Measurements from ENCODE around the gene SMURF2.
A peak's percentile ranks its signal among the peaks of the same experiment; 100 is the strongest.

The SMURF2 gene

GRCh38 chr17:64515829-64516228 lies 146.3 kb downstream of the SMURF2 start:
- Histone ChIP-seq H3K9ac (no peak overlapping the region), H3K4me2 (no peak overlapping the region), H3K4me1 (ENCODE audit: low read depth, poor library complexity, severe bottlenecking) (no peaks in the 10 kb centered on the region), H3K27me3 (ENCODE audit: insufficient read depth, low read depth) (no peaks in the 10 kb centered on the region), H4K20me1 (ENCODE audit: insufficient read depth) (no peaks in the 10 kb centered on the region), H3K27ac (no peak overlapping the region), H3K4me3 (IDR thresholded peaks at IDR 0.05; ENCODE audit: insufficient read depth, low read depth, low read length) (no peak overlapping the region), H2AFZ (ENCODE audit: low read depth) (no peak overlapping the region), H3K79me2 (ENCODE audit: insufficient read depth, low read depth) (no peaks in the 10 kb centered on the region), H3K36me3 (ENCODE audit: insufficient read depth) (no peaks in the 10 kb centered on the region; the same call in 1 of the 2 replicates)
- TF ChIP-seq, protein P1, sequence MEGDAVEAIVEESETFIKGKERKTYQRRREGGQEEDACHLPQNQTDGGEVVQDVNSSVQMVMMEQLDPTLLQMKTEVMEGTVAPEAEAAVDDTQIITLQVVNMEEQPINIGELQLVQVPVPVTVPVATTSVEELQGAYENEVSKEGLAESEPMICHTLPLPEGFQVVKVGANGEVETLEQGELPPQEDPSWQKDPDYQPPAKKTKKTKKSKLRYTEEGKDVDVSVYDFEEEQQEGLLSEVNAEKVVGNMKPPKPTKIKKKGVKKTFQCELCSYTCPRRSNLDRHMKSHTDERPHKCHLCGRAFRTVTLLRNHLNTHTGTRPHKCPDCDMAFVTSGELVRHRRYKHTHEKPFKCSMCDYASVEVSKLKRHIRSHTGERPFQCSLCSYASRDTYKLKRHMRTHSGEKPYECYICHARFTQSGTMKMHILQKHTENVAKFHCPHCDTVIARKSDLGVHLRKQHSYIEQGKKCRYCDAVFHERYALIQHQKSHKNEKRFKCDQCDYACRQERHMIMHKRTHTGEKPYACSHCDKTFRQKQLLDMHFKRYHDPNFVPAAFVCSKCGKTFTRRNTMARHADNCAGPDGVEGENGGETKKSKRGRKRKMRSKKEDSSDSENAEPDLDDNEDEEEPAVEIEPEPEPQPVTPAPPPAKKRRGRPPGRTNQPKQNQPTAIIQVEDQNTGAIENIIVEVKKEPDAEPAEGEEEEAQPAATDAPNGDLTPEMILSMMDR (conservative IDR thresholded peaks at IDR 0.05; ENCODE audit: low read depth, low read length): no peak

DNA sequence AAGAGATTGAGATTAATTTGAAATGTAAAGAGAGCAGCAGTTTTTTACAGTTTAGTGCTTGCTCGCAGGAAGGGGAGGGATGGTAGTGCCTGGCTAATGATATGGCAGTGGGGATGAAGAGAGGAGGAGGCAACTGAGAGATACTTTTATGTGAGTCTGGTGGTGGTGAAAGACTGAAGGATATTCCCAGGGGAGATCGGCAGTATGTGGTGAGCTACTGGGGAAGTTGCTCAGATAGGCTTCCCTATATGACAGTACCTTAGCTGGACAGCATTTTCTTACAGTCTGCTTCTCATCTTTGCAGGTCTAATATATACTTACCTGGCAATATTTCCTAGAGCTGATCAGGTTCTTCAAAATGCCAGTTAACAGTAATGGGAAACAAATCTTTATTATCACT lies 146.7 kb downstream of the SMURF2 start:
- TF ChIP-seq, protein P1 (conservative IDR thresholded peaks at IDR 0.05; ENCODE audit: low read depth, low read length): no peak
- no peaks in the 10 kb centered on the region for H3K27me3 ChIP-seq (ENCODE audit: insufficient read depth, low read depth)
- no peaks in the 10 kb centered on the region for H4K20me1 ChIP-seq (ENCODE audit: insufficient read depth)
- H3K9ac ChIP-seq: no peak overlapping the region
- H3K36me3 ChIP-seq (ENCODE audit: insufficient read depth): no peaks in the 10 kb centered on the region
- no peak overlapping the region for H3K4me2 ChIP-seq
- no peak overlapping the region for H3K27ac ChIP-seq
- no peaks in the 10 kb centered on the region for H3K4me1 ChIP-seq (ENCODE audit: low read depth, poor library complexity, severe bottlenecking)
- no peak overlapping the region for H2AFZ ChIP-seq (ENCODE audit: low read depth)
- no peaks in the 10 kb centered on the region for H3K79me2 ChIP-seq (ENCODE audit: insufficient read depth, low read depth)
- H3K4me3 ChIP-seq (IDR thresholded peaks at IDR 0.05; ENCODE audit: insufficient read depth, low read depth, low read length): no peak overlapping the region

- TF ChIP-seq, protein P1 (conservative IDR thresholded peaks at IDR 0.05; ENCODE audit: low read depth, low read length): no peak
- H3K4me2 ChIP-seq: 0 out of 2 replicates have a peak overlapping the region, but pooled peaks have one; percentile 13
- H4K20me1 ChIP-seq (ENCODE audit: insufficient read depth): peaks cover 21% of the 10 kb centered on the region
These were observed 152.9 kb downstream of the SMURF2 start for GRCh38 chr17:64509179-64509578.

GRCh38 chr17:64508683-64509082 lies 153.4 kb downstream of the SMURF2 start:
- Histone ChIP-seq H3K27me3 (ENCODE audit: insufficient read depth, low read depth) (no peaks in the 10 kb centered on the region), H3K36me3 (ENCODE audit: insufficient read depth) (peaks cover 15% of the 10 kb centered on the region), H4K20me1 (ENCODE audit: insufficient read depth) (peaks cover 26% of the 10 kb centered on the region), H3K4me2 (peak overlapping the region; percentile 91), H3K79me2 (ENCODE audit: insufficient read depth, low read depth) (peaks cover 51% of the 10 kb centered on the region), H3K27ac (no peak overlapping the region), H3K4me3 (IDR thresholded peaks at IDR 0.05; ENCODE audit: insufficient read depth, low read depth, low read length) (no peak overlapping the region), H3K9ac (no peak overlapping the region), H2AFZ (ENCODE audit: low read depth) (no peak overlapping the region), H3K4me1 (ENCODE audit: low read depth, poor library complexity, severe bottlenecking) (peaks cover 23% of the 10 kb centered on the region)
- TF ChIP-seq, protein P1 (conservative IDR thresholded peaks at IDR 0.05; ENCODE audit: low read depth, low read length): no peak

More at GRCh38 chr17:64509179-64509578, 152.9 kb downstream of the SMURF2 start:
- Histone ChIP-seq H3K27ac (no peak overlapping the region), H2AFZ (ENCODE audit: low read depth) (no peak overlapping the region), H3K36me3 (ENCODE audit: insufficient read depth) (peaks cover 10% of the 10 kb centered on the region; the same call in 1 of the 2 replicates), H3K27me3 (ENCODE audit: insufficient read depth, low read depth) (no peaks in the 10 kb centered on the region), H3K4me3 (IDR thresholded peaks at IDR 0.05; ENCODE audit: insufficient read depth, low read depth, low read length) (no peak overlapping the region), H3K4me1 (ENCODE audit: low read depth, poor library complexity, severe bottlenecking) (peaks cover 18% of the 10 kb centered on the region), H3K9ac (no peak overlapping the region), H3K79me2 (ENCODE audit: insufficient read depth, low read depth) (peaks cover 46% of the 10 kb centered on the region)
